Adrenal gland (tissue), 12 donors: Measurements from ENCODE around the gene ALX3. TPM values are rescaled to one million over a fixed set of nuclear protein-coding genes. Genes with fewer than 3 reads are reported as not detected.
"Not testable (repeated sequence)": the region's sequence is repeated elsewhere in the genome, so short reads cannot be mapped to it uniquely, and the experiment has no call there.

Experiments
- DNase-seq, 7 donors: peaks; one replicate each; pipeline ENCODE4 v3.0.0-alpha.2; 2019 to 2020
- H3K27ac ChIP-seq, 5 donors: fragments of 200-600 bp; sonication (generic) in 4 of 5; 1 replicate in 3 of 5; 2 replicates in 2 of 5; pipeline versions ENCODE4 v1.5.1 to v1.8.0; 2016 to 2020; ENCODE audit warnings: mild to moderate bottlenecking in 1 of 5
- H3K27me3 ChIP-seq: fragments of 200-600 bp; 2 replicates; pipeline ENCODE4 v1.8.0; 2021
- H3K36me3 ChIP-seq, 2 donors: fragments of 200-600 bp; replicated peaks in 1 of 2; 1 replicate in 1 of 2; 2 replicates in 1 of 2; pipeline versions ENCODE4 v1.5.1 to v1.8.0; 2018 to 2022
- H3K4me1 ChIP-seq, 2 donors: fragments of 200-600 bp; replicated peaks in 1 of 2; 1 replicate in 1 of 2; 2 replicates in 1 of 2; pipeline versions ENCODE4 v1.5.1 to v1.8.0; 2018 to 2021
- H3K4me3 ChIP-seq, 4 donors: fragments of 200-600 bp; sonication (generic) in 3 of 4; one replicate each; pipeline ENCODE4 v1.5.1; 2016 to 2018
- H3K9me3 ChIP-seq, 3 donors: fragments of 200-600 bp; sonication (generic) in 1 of 3; replicated peaks in 1 of 3; 1 replicate in 2 of 3; 2 replicates in 1 of 3; pipeline versions ENCODE4 v1.5.1 to v1.8.0; 2016 to 2021
- CTCF ChIP-seq, 6 experiments: fragments of 450-650 bp in 4 of 6; fragments of 200-600 bp in 2 of 6; sonication (generic) in 1 of 6; IDR thresholded peaks; 1 replicate in 5 of 6; 2 replicates in 1 of 6; pipeline versions ENCODE4 v1.5.1 to v1.8.0; 2016 to 2021; ENCODE audit warnings: antibody characterized with exemption in 6 of 6, mild to moderate bottlenecking in 2 of 6, moderate library complexity in 1 of 6
- POLR2A ChIP-seq, 2 donors: fragments of 450-650 bp; IDR thresholded peaks; one replicate each; pipeline ENCODE4 v1.6.1; 2017; ENCODE audit warnings: antibody characterized with exemption in 2 of 2, mild to moderate bottlenecking in 2 of 2, moderate library complexity in 1 of 2
- WGBS, 4 donors: extraction: QIAGEN DNeasy Blood & Tissue Kit in 2 of 4; methylation state at CpG; one replicate each; pipeline versions ENCODE4 v1.1.5 to v1.1.7; 2013 to 2017; 5-methylcytosine and 5-hydroxymethylcytosine counted together
- intact Hi-C, 2 donors: fragments of 100-400 bp; cut with DNase I; formaldehyde crosslinking; loops; one replicate each; pipeline versions ENCODE4 v1.14.1 to v1.15.0; 2022 to 2023
- polyA plus RNA-seq, 3 donors: library from polyadenylated mRNA; stranded (reverse); fragments of 200-250 nt in 2 of 3; fragments of 350-450 nt in 1 of 3; fragmentation: Illumina TruSeq in 1 of 3; extraction: RNeasy Lipid Tissue Mini Kit (QIAGEN cat#74804) in 1 of 3; gene quantifications; one replicate each; pipeline ENCODE4 v1.2.3, GENCODE V29; 2013 to 2014
- total RNA-seq, 9 donors: library from RNA; depleted of rRNA in 4 of 9; stranded (reverse); fragments of >200 nt in 4 of 9; fragments of 120-200 nt in 1 of 9; fragmentation: NEBNext Ultra II Directional in 1 of 9; extraction: Animal tissue kit (Norgen Biotek cat#: 25700) in 1 of 9; gene quantifications; one replicate each; pipeline versions ENCODE4 v1.1.0 to v1.2.4, GENCODE V29; 2013 to 2023
- donor health status: healthy with polysubstance abuse.
- donor health status: Bipolar disorder and iron deficiency.
- donor health status: DM: yes; HTN: yes; CAD: no.
- donor health status: DM: no; HTN: no; CAD: no.
- donor health status: DM: no; HTN: no; CAD: no.
- donor health status: DM: yes; HTN: yes; CAD: no.

The ALX3 gene
- total and polyA plus RNA-seq, 12 donors, result 0.07 to 0.17 TPM; not detected in 10

GRCh38 chr1:110083866-110084226 lies 13.4 kb upstream of the ALX3 start:
- Histone ChIP-seq H3K27ac (peak overlapping the region in 2 of 5 donors; percentile 83 to 86), H3K36me3 (no peaks in the 10 kb centered on the region)
- DNase-seq, result no peak

GRCh38 chr1:110083061-110083865 lies 12.8 kb upstream of the ALX3 start:
- Histone ChIP-seq H3K4me1 (peaks cover 0 to 10% of the 10 kb centered on the region in 2 donors), H3K27ac (peak overlapping the region in 1 of 5 donors; percentile 86), H3K9me3 (no peaks in the 10 kb centered on the region), H3K27me3 (no peaks in the 10 kb centered on the region), H3K4me3 (peak overlapping the region in 1 of 4 donors; percentile 47), H3K36me3 (no peaks in the 10 kb centered on the region)
- DNase-seq, result no peak
- TF ChIP-seq CTCF (IDR thresholded peaks at IDR 0.05), result no peak
- no peak for TF ChIP-seq POLR2A (IDR thresholded peaks at IDR 0.05)
- intact Hi-C loops, result no loop called here
- WGBS, 4 donors, result 62 to 71% (median 64%) methylated on average over 15 of the region's 15 CpGs

More at GRCh38 chr1:110083866-110084226, 13.4 kb upstream of the ALX3 start:
- H3K4me3 ChIP-seq, result peak overlapping the region in 2 of 4 donors; percentile 47 to 56
- WGBS, 4 donors, result 18 to 51% (median 39%) methylated on average over 23 to 37 of the region's 37 CpGs
- intact Hi-C loops, result no loop called here
- H3K9me3 ChIP-seq, result no peaks in the 10 kb centered on the region
- TF ChIP-seq POLR2A (IDR thresholded peaks at IDR 0.05), result no peak
- no peak for TF ChIP-seq CTCF (IDR thresholded peaks at IDR 0.05)
- peaks cover 0 to 10% of the 10 kb centered on the region in 2 donors for H3K4me1 ChIP-seq
- no peaks in the 10 kb centered on the region for H3K27me3 ChIP-seq

- H3K36me3 ChIP-seq, result no peaks in the 10 kb centered on the region
- 90 to 92% (median 92%) methylated on average over 5 of the region's 5 CpGs for WGBS, 4 donors
- H3K4me1 ChIP-seq, result peaks cover 0 to 10% of the 10 kb centered on the region in 2 donors
- H3K27ac ChIP-seq, result no peak overlapping the region
- H3K27me3 ChIP-seq, result no peaks in the 10 kb centered on the region
- no peaks in the 10 kb centered on the region for H3K9me3 ChIP-seq
- no peak overlapping the region for H3K4me3 ChIP-seq
- DNase-seq, result no peak
- intact Hi-C loops, result no loop called here
- TF ChIP-seq CTCF (IDR thresholded peaks at IDR 0.05) (no peak), POLR2A (IDR thresholded peaks at IDR 0.05) (no peak)
These were observed 12.0 kb upstream of the ALX3 start for GRCh38 chr1:110082477-110082876.

- 91 to 94% (median 93%) methylated on average over 5 of the region's 5 CpGs for WGBS, 4 donors
- no peak overlapping the region for H3K4me3 ChIP-seq
- TF ChIP-seq CTCF (IDR thresholded peaks at IDR 0.05), result no peak
- no peak for TF ChIP-seq POLR2A (IDR thresholded peaks at IDR 0.05)
- intact Hi-C loops, result no loop called here
- H3K36me3 ChIP-seq, result no peaks in the 10 kb centered on the region
- peaks cover 0 to 10% of the 10 kb centered on the region in 2 donors for H3K4me1 ChIP-seq
- H3K27me3 ChIP-seq, result no peaks in the 10 kb centered on the region
- no peak overlapping the region for H3K27ac ChIP-seq
- H3K9me3 ChIP-seq, result no peaks in the 10 kb centered on the region
- DNase-seq, result no peak
These were observed 10.6 kb upstream of the ALX3 start for GRCh38 chr1:110081061-110081460.

GRCh38 chr1:110079995-110080394 lies 9.5 kb upstream of the ALX3 start:
- H3K27me3 ChIP-seq, H3K27ac ChIP-seq, H3K4me1 ChIP-seq, intact Hi-C loops, H3K4me3 ChIP-seq, DNase-seq, H3K9me3 ChIP-seq, H3K36me3 ChIP-seq: not testable (repeated sequence)
- WGBS, 4 donors, result 97 to 98% (median 98%) methylated on average over 2 of the region's 2 CpGs
